ENCODE measurements around the gene MYBL2. TPM values are rescaled to one million over a fixed set of nuclear protein-coding genes. Genes with fewer than 3 reads are reported as not detected.

The MYBL2 gene
- polyA plus RNA-seq, 3 donors, result 22.9 to 33.0 (median 29.3) TPM

DNA sequence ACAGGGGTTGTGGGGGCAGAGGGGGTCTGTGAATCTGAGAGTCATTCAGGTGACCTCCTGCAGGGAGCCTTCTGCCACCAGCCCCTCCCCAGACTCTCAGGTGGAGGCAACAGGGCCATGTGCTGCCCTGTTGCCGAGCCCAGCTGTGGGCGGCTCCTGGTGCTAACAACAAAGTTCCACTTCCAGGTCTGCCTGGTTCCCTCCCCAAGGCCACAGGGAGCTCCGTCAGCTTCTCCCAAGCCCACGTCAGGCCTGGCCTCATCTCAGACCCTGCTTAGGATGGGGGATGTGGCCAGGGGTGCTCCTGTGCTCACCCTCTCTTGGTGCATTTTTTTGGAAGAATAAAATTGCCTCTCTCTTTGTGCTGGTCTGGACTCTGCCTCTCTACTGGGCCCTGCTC lies 49.2 kb downstream of the MYBL2 start:
- DNase-seq (ENCODE audit: extremely low read depth in 1 of 11, low read depth in 9 of 11, low spot score in 4 of 11), result no peak

GRCh38 chr20:43716757-43717615 lies 50.1 kb downstream of the MYBL2 start:
- no peak for DNase-seq (ENCODE audit: extremely low read depth in 1 of 11, low read depth in 9 of 11, low spot score in 4 of 11)

DNA sequence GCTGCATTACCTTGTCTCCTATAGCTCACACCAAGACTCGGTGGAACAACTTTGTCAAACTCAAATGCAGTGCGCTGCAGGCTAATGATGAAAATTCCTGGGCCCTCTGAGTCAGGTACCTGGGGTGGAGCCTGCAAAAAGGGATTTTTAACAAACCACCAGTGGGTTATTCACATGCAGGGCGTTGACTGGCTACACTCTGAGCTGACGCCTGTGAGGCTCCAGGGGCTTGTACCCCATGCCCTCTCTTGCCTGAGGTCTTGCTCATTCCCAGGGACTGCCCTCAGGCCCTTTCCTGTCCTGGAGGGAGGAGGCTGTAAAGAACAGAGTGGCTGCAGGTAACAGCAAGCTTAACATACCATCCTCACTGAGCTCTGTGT lies 50.7 kb downstream of the MYBL2 start:
- no peak for DNase-seq (ENCODE audit: extremely low read depth in 1 of 11, low read depth in 9 of 11, low spot score in 4 of 11)

DNA sequence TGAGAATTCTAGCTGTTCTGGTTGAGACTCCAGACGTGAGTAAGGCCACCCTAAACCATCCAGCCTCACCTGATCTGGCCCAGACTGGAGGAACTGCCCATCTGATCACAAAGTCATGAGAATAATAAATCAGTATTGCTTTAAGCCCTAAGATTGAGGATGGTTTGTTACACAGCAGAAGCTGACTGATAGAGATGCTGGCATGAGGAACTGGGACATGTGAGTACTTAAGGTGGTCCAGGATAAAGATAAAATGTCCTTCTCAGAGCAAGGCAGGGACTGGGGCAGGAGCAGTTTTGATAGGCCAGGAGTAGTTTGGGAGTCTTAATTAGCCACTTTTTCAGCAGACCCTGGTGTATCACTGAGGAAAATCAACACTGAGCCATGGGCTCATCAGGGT lies 53.1 kb downstream of the MYBL2 start:
- no peak for DNase-seq (ENCODE audit: extremely low read depth in 1 of 11, low read depth in 9 of 11, low spot score in 4 of 11)

- no peak for DNase-seq (ENCODE audit: extremely low read depth in 1 of 11, low read depth in 9 of 11, low spot score in 4 of 11)
These were observed 54.1 kb downstream of the MYBL2 start for GRCh38 chr20:43721097-43721428.

GRCh38 chr20:43721429-43722152 lies 54.7 kb downstream of the MYBL2 start:
- no peak for DNase-seq (ENCODE audit: extremely low read depth in 1 of 11, low read depth in 9 of 11, low spot score in 4 of 11)

DNA sequence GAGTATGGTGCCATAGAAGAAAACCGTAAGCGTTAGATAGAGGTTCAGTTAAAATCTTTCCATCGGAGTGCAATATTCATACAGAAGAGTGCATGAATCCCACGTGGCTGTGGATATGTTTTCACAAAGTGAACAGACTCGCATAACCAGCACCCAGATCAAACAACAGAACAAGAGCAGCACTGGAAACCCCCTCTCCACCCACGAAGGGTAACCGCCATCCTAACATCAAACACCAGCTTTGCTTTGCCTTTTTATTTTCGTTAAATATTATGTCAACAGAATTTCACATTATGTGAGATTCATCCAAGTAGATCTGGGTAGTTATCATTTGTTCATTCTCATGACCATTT lies 55.2 kb downstream of the MYBL2 start:
- no peak for DNase-seq (ENCODE audit: extremely low read depth in 1 of 11, low read depth in 9 of 11, low spot score in 4 of 11)

DNA sequence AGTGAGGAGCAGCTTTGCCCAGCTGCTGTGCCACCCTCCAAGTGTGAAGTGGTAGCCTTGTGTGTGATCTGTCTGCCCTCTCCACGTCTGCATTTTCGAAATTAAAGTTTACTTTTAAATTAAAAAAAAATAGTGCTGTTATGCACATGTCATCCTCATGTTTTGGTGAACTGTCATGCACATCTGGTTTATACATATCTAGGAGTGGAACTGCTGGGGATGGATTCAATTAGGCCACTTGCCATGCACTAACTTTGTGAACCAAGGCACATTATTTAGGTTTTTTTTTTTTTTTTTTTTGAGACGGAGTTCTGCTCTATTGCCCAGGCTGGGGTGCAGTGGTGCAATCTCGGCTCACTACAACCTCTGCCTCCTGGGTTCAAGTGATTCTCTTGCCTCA lies 56.3 kb downstream of the MYBL2 start:
- no peak for DNase-seq (ENCODE audit: extremely low read depth in 1 of 11, low read depth in 9 of 11, low spot score in 4 of 11)

- no peak for DNase-seq (ENCODE audit: extremely low read depth in 1 of 11, low read depth in 9 of 11, low spot score in 4 of 11)
These were observed 56.8 kb downstream of the MYBL2 start for GRCh38 chr20:43723735-43724134.

- DNase-seq (ENCODE audit: extremely low read depth in 1 of 11, low read depth in 9 of 11, low spot score in 4 of 11), result no peak
These were observed 57.5 kb downstream of the MYBL2 start for GRCh38 chr20:43724383-43724782.

- no peak for DNase-seq (ENCODE audit: extremely low read depth in 1 of 11, low read depth in 9 of 11, low spot score in 4 of 11)
These were observed 58.8 kb downstream of the MYBL2 start for GRCh38 chr20:43725666-43726065.

DNA sequence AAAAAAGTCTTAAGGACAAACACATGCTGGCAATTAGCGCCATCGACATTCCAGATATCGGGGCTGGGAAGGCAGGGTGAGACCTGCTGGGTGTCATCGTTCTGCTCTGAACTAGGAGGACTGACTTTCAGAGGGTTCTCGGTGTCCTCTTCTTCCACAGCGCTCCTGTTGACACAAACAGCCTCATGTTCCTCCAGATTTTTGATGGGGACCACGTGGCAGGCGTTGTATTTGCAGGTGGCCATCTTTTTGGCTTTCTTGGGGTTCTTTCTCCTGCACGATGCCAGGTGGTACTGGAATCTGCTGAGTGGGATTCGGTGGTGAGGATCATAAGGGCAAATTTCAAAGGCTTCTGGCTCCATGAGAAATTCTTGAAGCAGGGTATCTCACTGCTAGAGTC lies 59.4 kb downstream of the MYBL2 start:
- no peak for DNase-seq (ENCODE audit: extremely low read depth in 1 of 11, low read depth in 9 of 11, low spot score in 4 of 11)

DNA sequence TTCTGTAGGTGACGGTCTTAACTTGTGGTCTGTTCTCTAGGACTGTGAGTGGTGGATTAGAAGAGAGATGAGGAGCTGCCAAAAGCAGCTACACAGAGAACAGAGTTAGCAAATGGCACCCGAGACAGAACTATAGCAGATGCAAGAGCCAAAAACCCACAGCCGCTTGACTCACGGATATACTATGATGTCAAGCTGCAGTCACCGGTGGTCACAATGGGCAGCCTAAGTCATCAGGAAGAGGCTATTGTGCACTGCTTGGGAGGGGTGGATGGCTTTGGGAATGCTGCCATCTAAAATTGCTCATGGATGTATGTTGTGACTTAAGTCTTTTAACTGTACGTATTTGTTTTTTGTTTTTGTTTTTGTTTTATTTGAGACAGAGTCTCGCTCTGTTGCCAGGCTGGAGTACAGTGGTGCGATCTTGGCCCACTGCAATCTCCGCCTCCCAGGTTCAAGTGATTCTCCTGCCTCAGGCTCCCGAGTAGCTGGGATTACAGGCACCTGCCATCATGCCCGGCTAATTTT lies 60.0 kb downstream of the MYBL2 start, which contains the start of gene GTSF1L:
Gene GTSF1L (minus strand): TSS at position 192 of the 528 bp plus-strand sequence. CDS start 308 bp downstream, outside the sequence.
- DNase-seq (ENCODE audit: extremely low read depth in 1 of 11, low read depth in 9 of 11, low spot score in 4 of 11), result no peak

GRCh38 chr20:43727980-43728590 lies 61.2 kb downstream of the MYBL2 start:
- DNase-seq (ENCODE audit: extremely low read depth in 1 of 11, low read depth in 9 of 11, low spot score in 4 of 11), result no peak

DNA sequence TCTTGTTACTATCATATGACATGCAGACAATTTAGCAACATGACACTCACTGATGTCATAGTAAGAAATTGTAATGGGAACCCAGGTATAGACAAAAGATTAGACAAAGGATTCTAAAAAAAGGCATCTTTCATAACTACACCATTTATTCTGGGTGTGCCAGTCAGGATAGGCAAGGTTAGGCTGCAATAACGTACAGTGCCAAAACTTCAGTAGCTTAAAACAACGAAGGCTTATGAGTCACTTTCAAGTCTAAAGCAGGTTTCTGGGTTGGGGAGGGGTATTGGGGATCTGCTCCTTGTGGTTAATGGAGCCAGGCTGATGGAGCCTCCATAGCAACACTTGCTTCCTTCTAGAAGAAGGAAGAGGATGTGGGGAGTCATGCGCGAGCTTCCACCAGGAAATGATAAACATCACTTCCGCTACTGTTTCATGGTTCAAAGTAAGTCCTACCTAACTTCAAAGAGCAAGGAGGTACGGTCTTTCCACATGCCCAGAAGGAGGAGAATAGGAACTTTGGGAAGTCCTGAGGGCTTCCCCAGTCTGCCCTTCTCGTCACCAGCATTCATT lies 61.9 kb downstream of the MYBL2 start:
- no peak for DNase-seq (ENCODE audit: extremely low read depth in 1 of 11, low read depth in 9 of 11, low spot score in 4 of 11)

DNA sequence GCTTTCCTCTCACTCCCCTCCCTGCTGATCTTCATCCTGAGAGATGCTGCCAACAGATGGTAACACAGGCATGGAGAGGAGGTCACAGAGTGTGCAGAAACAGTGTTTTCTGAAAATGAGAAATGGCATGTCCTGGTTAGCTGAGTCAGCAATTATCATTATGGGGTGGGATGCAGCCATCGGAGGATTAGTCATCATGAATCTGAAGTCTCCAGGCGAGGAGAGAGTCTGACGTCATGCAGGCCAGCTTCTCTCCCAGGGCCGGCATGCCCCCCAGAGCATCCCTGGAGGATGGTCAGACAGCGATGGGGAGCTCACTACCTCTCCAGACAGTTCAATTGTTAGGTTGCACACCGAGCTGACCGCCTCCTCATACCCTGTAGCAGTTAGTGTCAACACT lies 64.6 kb downstream of the MYBL2 start:
- no peak for DNase-seq (ENCODE audit: extremely low read depth in 1 of 11, low read depth in 9 of 11, low spot score in 4 of 11)

DNA sequence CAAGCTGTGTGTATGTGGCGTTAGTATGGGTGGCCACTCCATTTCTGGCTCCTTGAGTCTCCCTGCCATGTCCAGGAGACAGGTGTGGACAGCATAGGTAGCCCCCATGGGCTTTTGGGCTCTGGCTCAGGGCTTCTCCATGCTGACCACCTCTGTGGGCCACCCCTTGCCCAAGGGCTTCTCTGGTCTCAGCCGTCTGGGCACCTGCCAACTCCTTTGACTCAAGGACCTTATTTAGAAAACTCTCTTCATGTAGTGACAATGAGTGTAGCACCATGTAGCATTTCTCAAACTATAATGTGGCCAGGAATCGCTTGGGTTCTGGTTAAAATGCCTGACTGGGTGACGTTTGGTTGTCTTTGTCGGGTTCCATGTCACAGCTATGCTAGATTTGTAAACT lies 65.0 kb downstream of the MYBL2 start:
- DNase-seq (ENCODE audit: extremely low read depth in 1 of 11, low read depth in 9 of 11, low spot score in 4 of 11), result no peak

GRCh38 chr20:43736588-43737158 lies 69.8 kb downstream of the MYBL2 start:
- DNase-seq (ENCODE audit: extremely low read depth in 1 of 11, low read depth in 9 of 11, low spot score in 4 of 11), result no peak

- DNase-seq (ENCODE audit: extremely low read depth in 1 of 11, low read depth in 9 of 11, low spot score in 4 of 11), result no peak
These were observed 71.0 kb downstream of the MYBL2 start for GRCh38 chr20:43737925-43738324.
